K562 (cell line): ENCODE data around the gene KIAA0825. TPM values are rescaled to one million over a fixed set of nuclear protein-coding genes. Genes with fewer than 3 reads are reported as not detected.

Experiments used
- ATAC-seq: fragments of 200-7000 bp; cut with Tn5 transposase; 3 replicates; pipeline ENCODE4 v1.9.1; 2020; ENCODE audit warnings: moderate library complexity
- BruUV-seq: library from RNA; stranded (reverse); fragments of 400-500 nt; replicated peaks from 2 replicates; lab custom pipeline; 2021; lab: Mats Ljungman, UMichigan
- CTCF ChIA-PET: fragments of 300-600 bp; formaldehyde crosslinking; extraction: SDS; loops from one replicate; lab custom pipeline; 2021; ENCODE audit warnings: low intra/inter-chr PET ratio; lab: Yijun Ruan, JAX
- POLR2A ChIA-PET: fragments of 300-600, 350-650 bp; sonication (Branson Sonifier 250); formaldehyde crosslinking; extraction: SDS; loops from one replicate; lab custom pipeline; 2021; ENCODE audit warnings: antibody characterized with exemption, inconsistent platforms; lab: Yijun Ruan, JAX
- DNase-seq, 4 experiments: peaks; one replicate each; pipeline versions ENCODE4 v3.0.0 to v3.0.0-alpha.2; 2011 to 2018; ENCODE audit warnings: low spot score in 3 of 4, mixed read lengths in 3 of 4; ENCODE audit errors: extremely low read depth in 1 of 4
- FAIRE-seq: peaks from 2 replicates; lab custom pipeline; 2011; peaks lifted over from hg19 to GRCh38; lab: Jason Lieb, UNC
- H2AFZ ChIP-seq: 2 replicates; pipeline ENCODE4 v1.6.0; 2011; ENCODE audit warnings: low read depth, low read length, control low read depth, inconsistent platforms
- H3K27ac ChIP-seq: fragments of 200-600 bp; 3 replicates; pipeline ENCODE4 v1.8.0; 2011; ENCODE audit warnings: low read depth, mild to moderate bottlenecking, control low read depth, inconsistent platforms, low read length, moderate library complexity, mixed read lengths; ENCODE audit errors: extremely low read depth
- H3K27me3 ChIP-seq, 2 experiments: fragments of 300-600 bp in 1 of 2; 2 replicates in 1 of 2; 3 replicates in 1 of 2; pipeline versions ENCODE4 v1.6.0 to v1.8.0; 2011; ENCODE audit warnings: inconsistent platforms in 2 of 2, low read length in 2 of 2, mild to moderate bottlenecking in 1 of 2, mixed read lengths in 1 of 2, moderate library complexity in 1 of 2; ENCODE audit not compliant: control insufficient read depth in 2 of 2, insufficient read depth in 2 of 2
- H3K36me3 ChIP-seq: fragments of 300-600 bp; 3 replicates; pipeline ENCODE4 v1.8.0; 2011; ENCODE audit warnings: mild to moderate bottlenecking, low read length, inconsistent platforms; ENCODE audit not compliant: control insufficient read depth, insufficient read depth
- H3K4me1 ChIP-seq, 2 experiments: fragments of 200-600 bp in 1 of 2; replicated peaks in 1 of 2; 2 replicates in 1 of 2; 3 replicates in 1 of 2; pipeline versions ENCODE4 v1.5.1 to v1.8.0; 2011; ENCODE audit warnings: inconsistent platforms in 2 of 2, low read length in 2 of 2, mild to moderate bottlenecking in 1 of 2, mixed read lengths in 1 of 2, moderate library complexity in 1 of 2; ENCODE audit not compliant: control insufficient read depth in 2 of 2, insufficient read depth in 2 of 2
- H3K4me2 ChIP-seq: 2 replicates; pipeline ENCODE4 v1.6.1; 2011; ENCODE audit warnings: low read length, control low read depth, inconsistent platforms, mixed read lengths; ENCODE audit not compliant: insufficient read depth
- H3K4me3 ChIP-seq: fragments of 200-600 bp; sonication (generic), shearing (Covaris generic); 2 replicates; pipeline ENCODE4 v1.5.1; 2016; ENCODE audit warnings: control low read depth, inconsistent platforms
- H3K79me2 ChIP-seq: fragments of 200-600 bp; 3 replicates; pipeline ENCODE4 v1.8.0; 2011; ENCODE audit warnings: low read length, inconsistent platforms; ENCODE audit not compliant: control insufficient read depth, insufficient read depth
- H3K9ac ChIP-seq, 2 experiments: 2 replicates each; pipeline versions ENCODE4 v1.6.0 to v1.6.1; 2011; ENCODE audit warnings: low read depth in 2 of 2, low read length in 2 of 2, control low read depth in 1 of 2, inconsistent platforms in 1 of 2, mild to moderate bottlenecking in 1 of 2, mixed read lengths in 1 of 2; ENCODE audit not compliant: insufficient read depth in 1 of 2
- H3K9me1 ChIP-seq: one replicate; pipeline ENCODE4 v1.6.0; 2011; ENCODE audit warnings: inconsistent platforms, mild to moderate bottlenecking, low read length, moderate library complexity; ENCODE audit not compliant: control insufficient read depth, insufficient read depth
- H3K9me3 ChIP-seq: replicated peaks from 2 replicates; pipeline ENCODE4 v1.5.1; 2011; ENCODE audit warnings: low read depth, low read length, inconsistent platforms; ENCODE audit not compliant: control insufficient read depth, insufficient read depth
- H4K20me1 ChIP-seq: replicated peaks from 2 replicates; pipeline ENCODE4 v1.6.1; 2011; ENCODE audit warnings: low read length, inconsistent platforms, mixed read lengths; ENCODE audit not compliant: control insufficient read depth, insufficient read depth
- CBFA2T2 ChIP-seq: fragments of 450-650 bp; conservative IDR thresholded peaks from 2 replicates; pipeline ENCODE4 v1.6.1; 2017; ENCODE audit warnings: mild to moderate bottlenecking
- CBFA2T3 ChIP-seq: fragments of 450-650 bp; IDR thresholded peaks from 2 replicates; pipeline ENCODE4 v1.6.1; 2017
- KDM1A ChIP-seq, 2 experiments: fragments of 450-650 bp; IDR thresholded peaks; 2 replicates each; pipeline ENCODE4 v1.6.1; 2016; ENCODE audit warnings: mild to moderate bottlenecking in 2 of 2
- MAFG ChIP-seq: fragments of 450-650 bp; conservative IDR thresholded peaks from 2 replicates; pipeline ENCODE4 v1.6.1; 2016; ENCODE audit warnings: missing genetic modification characterization, missing compliant biosample characterization
- RFX1 ChIP-seq: fragments of 450-650 bp; IDR thresholded peaks from 2 replicates; pipeline ENCODE4 v1.6.1; 2016; ENCODE audit warnings: mild to moderate bottlenecking, moderate library complexity
- SIN3A ChIP-seq, 2 experiments: fragments of 150-350 bp in 1 of 2; IDR thresholded peaks; 2 replicates each; pipeline ENCODE4 v1.6.1; 2011 to 2016; ENCODE audit warnings: borderline replicate concordance in 2 of 2, low read depth in 2 of 2, low read length in 2 of 2, mild to moderate bottlenecking in 2 of 2, moderate library complexity in 2 of 2; ENCODE audit not compliant: control insufficient read depth in 1 of 2
- TAF9B ChIP-seq: fragments of 450-650 bp; IDR thresholded peaks from 2 replicates; pipeline ENCODE4 v1.6.1; 2018; ENCODE audit warnings: mild to moderate bottlenecking; ENCODE audit not compliant: partially characterized antibody
- TEAD4 ChIP-seq, 2 experiments: sonication (generic) in 1 of 2; formaldehyde crosslinking in 1 of 2; IDR thresholded peaks; 2 replicates each; pipeline versions ENCODE4 v1.6.1 to v1.8.0; 2012 to 2022; ENCODE audit warnings: borderline replicate concordance in 1 of 2, inconsistent platforms in 1 of 2, low read length in 1 of 2, mild to moderate bottlenecking in 1 of 2, missing genetic modification reagents in 1 of 2
- WGBS: fragments of 100-300 bp; shearing (Covaris generic); methylation state at CpG from one replicate; pipeline ENCODE4 v1.1.6; 2016; ENCODE audit warnings: low coverage, mixed read lengths; ENCODE audit not compliant: insufficient coverage; ENCODE audit errors: missing lambda C conversion rate; 5-methylcytosine and 5-hydroxymethylcytosine counted together
- in situ Hi-C: fragments of 300-500 bp; cut with MboI; formaldehyde crosslinking; loops from 4 replicates; pipeline ENCODE4 v1.15.0; 2018; ENCODE audit warnings: inconsistent platforms, mixed read lengths
- intact Hi-C: fragments of 100-400 bp; cut with micrococcal nuclease; formaldehyde crosslinking; loops from 2 replicates; pipeline ENCODE4 v1.14.2; 2022
- polyA plus RNA-seq, 8 experiments: library from polyadenylated mRNA; depleted of rRNA in 4 of 8; stranded (reverse) in 5 of 8; unstranded in 3 of 8; fragments of >200 nt; fragmentation: Nextera tagmentation in 2 of 8; fragmentation: Illumina TruSeq in 1 of 8; extraction: Ambion mirVana in 2 of 8; extraction: Trizol in 1 of 8; gene quantifications; 2 replicates each; pipeline versions ENCODE4 v1.2.1 to v1.2.3, GENCODE V29; 2011 to 2014; ENCODE audit warnings: inconsistent platforms in 1 of 8, missing spikeins in 1 of 8
- total RNA-seq, 7 experiments: library from RNA; depleted of rRNA in 6 of 7; stranded (reverse); fragments of >200 nt in 6 of 7; fragmentation: Illumina TruSeq in 2 of 7; extraction: Trizol in 2 of 7; gene quantifications; 2 replicates each; pipeline versions ENCODE4 v1.2.1 to v1.2.3, GENCODE V29; 2011 to 2021; ENCODE audit warnings: low replicate concordance in 1 of 7
- TF ChIP-seq, protein P1 (sequence below), 2 experiments: fragments of 450-650 bp; formaldehyde crosslinking in 1 of 2; IDR thresholded peaks; 2 replicates each; pipeline versions ENCODE4 v1.4.0 to v1.6.1; 2014 to 2020; ENCODE audit warnings: mild to moderate bottlenecking in 2 of 2, borderline replicate concordance in 1 of 2, low read depth in 1 of 2
- TF ChIP-seq, protein P2 (sequence below): IDR thresholded peaks from 3 replicates; pipeline ENCODE4 v1.6.1; 2011; ENCODE audit warnings: borderline replicate concordance, mild to moderate bottlenecking; ENCODE audit not compliant: insufficient read length, insufficient read depth
- TF ChIP-seq, protein P3 (sequence below): sonication (generic); formaldehyde crosslinking; IDR thresholded peaks from 2 replicates; pipeline ENCODE4 v1.8.0; 2022; ENCODE audit warnings: missing genetic modification reagents, mild to moderate bottlenecking, moderate library complexity, borderline replicate concordance

The KIAA0825 gene
- total and polyA plus RNA-seq, 9 of the 15 experiments (the other 6 are each of a cell fraction or from before 2014, with no cell fraction given): 0.05 to 0.36 (median 0.16) TPM; not detected in 1

DNA sequence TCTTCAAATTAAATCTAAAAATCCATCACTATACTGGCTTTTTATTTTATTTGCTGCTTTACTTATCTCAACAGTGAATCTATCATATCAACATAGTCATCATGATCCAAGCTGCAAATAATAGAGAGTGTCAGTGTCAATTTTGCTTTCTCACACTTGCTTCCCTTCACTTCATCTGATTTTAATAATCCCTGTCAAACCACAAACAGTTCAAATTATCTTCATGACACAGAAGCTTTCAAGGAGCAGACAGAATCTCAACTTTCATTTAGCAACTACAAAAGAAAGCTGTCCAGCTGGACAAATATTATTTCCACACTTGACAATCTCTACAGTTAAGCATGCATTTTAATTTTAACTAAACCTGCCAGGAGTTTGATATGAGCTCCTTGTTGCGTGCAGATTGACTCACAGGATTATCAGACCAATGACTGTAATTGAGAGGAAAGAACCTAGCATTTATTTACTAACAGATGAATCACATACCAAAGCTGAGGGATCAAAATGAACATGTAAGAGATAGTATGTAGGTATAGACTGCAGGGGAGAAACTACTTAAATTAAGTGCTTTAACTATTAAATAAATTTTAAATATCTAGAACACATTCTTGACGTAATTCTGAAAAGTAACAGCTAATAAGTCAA, 56.0 kb downstream of the KIAA0825 start:
- ATAC-seq (no peak), DNase-seq (no peak), FAIRE-seq (no peak)
- Histone ChIP-seq H3K9ac (no peak overlapping the region), H3K9me1 (no peaks in the 10 kb centered on the region), H3K27me3 (no peaks in the 10 kb centered on the region; a peak in 1 of 5 replicates), H3K4me2 (no peak overlapping the region), H3K27ac (no peak overlapping the region), H3K79me2 (no peaks in the 10 kb centered on the region), H4K20me1 (no peaks in the 10 kb centered on the region), H3K9me3 (no peaks in the 10 kb centered on the region), H3K4me3 (no peak overlapping the region), H3K4me1 (no peaks in the 10 kb centered on the region; a peak in 1 of 5 replicates), H2AFZ (no peak overlapping the region), H3K36me3 (no peaks in the 10 kb centered on the region)
- POLR2A ChIA-PET: no interaction called here
- 7% methylated on average over 2 of the region's 2 CpGs for WGBS
- intact Hi-C loops (no loop called here), in situ Hi-C loops (no loop called here)
- CTCF ChIA-PET: no interaction called here
- no TSS peak for BruUV-seq
- TF ChIP-seq CBFA2T3 (peak; percentile 57), CBFA2T2 (peak; percentile 29; the same call in 1 of the 2 replicates), TAF9B (no peak), RFX1 (no peak), SIN3A (IDR thresholded peaks at IDR 0.05; ENCODE audit: borderline replicate concordance in 2 of 2, control insufficient read depth in 1 of 2, low read depth in 2 of 2, low read length in 2 of 2) (no peak), MAFG (tag) (no peak), KDM1A (IDR thresholded peaks at IDR 0.05) (peak; percentile 32 to 39; a peak in 2 of 4 replicates), TEAD4 (IDR thresholded peaks at IDR 0.05; ENCODE audit: low read length) (peak; percentile 22; the same call in 1 of the 2 replicates), TEAD4 (CRISPR knock-in tag; IDR thresholded peaks at IDR 0.05; ENCODE audit: borderline replicate concordance) (no peak)
- TF ChIP-seq, protein P1, sequence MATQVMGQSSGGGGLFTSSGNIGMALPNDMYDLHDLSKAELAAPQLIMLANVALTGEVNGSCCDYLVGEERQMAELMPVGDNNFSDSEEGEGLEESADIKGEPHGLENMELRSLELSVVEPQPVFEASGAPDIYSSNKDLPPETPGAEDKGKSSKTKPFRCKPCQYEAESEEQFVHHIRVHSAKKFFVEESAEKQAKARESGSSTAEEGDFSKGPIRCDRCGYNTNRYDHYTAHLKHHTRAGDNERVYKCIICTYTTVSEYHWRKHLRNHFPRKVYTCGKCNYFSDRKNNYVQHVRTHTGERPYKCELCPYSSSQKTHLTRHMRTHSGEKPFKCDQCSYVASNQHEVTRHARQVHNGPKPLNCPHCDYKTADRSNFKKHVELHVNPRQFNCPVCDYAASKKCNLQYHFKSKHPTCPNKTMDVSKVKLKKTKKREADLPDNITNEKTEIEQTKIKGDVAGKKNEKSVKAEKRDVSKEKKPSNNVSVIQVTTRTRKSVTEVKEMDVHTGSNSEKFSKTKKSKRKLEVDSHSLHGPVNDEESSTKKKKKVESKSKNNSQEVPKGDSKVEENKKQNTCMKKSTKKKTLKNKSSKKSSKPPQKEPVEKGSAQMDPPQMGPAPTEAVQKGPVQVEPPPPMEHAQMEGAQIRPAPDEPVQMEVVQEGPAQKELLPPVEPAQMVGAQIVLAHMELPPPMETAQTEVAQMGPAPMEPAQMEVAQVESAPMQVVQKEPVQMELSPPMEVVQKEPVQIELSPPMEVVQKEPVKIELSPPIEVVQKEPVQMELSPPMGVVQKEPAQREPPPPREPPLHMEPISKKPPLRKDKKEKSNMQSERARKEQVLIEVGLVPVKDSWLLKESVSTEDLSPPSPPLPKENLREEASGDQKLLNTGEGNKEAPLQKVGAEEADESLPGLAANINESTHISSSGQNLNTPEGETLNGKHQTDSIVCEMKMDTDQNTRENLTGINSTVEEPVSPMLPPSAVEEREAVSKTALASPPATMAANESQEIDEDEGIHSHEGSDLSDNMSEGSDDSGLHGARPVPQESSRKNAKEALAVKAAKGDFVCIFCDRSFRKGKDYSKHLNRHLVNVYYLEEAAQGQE (IDR thresholded peaks at IDR 0.05; ENCODE audit: borderline replicate concordance): no peak
- TF ChIP-seq, protein P1 (CRISPR knock-in tag; IDR thresholded peaks at IDR 0.05; ENCODE audit: low read depth): no peak
- TF ChIP-seq, protein P2, sequence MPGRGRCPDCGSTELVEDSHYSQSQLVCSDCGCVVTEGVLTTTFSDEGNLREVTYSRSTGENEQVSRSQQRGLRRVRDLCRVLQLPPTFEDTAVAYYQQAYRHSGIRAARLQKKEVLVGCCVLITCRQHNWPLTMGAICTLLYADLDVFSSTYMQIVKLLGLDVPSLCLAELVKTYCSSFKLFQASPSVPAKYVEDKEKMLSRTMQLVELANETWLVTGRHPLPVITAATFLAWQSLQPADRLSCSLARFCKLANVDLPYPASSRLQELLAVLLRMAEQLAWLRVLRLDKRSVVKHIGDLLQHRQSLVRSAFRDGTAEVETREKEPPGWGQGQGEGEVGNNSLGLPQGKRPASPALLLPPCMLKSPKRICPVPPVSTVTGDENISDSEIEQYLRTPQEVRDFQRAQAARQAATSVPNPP: no peak
- TF ChIP-seq, protein P3, sequence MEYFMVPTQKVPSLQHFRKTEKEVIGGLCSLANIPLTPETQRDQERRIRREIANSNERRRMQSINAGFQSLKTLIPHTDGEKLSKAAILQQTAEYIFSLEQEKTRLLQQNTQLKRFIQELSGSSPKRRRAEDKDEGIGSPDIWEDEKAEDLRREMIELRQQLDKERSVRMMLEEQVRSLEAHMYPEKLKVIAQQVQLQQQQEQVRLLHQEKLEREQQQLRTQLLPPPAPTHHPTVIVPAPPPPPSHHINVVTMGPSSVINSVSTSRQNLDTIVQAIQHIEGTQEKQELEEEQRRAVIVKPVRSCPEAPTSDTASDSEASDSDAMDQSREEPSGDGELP (CRISPR knock-in tag): no peak
